Large intestine (tissue), 3 donors: Measurements from ENCODE around the gene SYNGR2. TPM values are rescaled to one million over a fixed set of nuclear protein-coding genes. Genes with fewer than 3 reads are reported as not detected.

ENCODE experiments used
- DNase-seq, 2 donors: peaks; one replicate each; pipeline versions ENCODE4 v3.0.0 to v3.0.0-alpha.2; 2013
- H3K27ac ChIP-seq: one replicate; pipeline ENCODE4 v1.5.1; 2013; ENCODE audit warnings: low read length
- H3K27me3 ChIP-seq: 2 replicates; pipeline ENCODE4 v1.6.1; 2013; ENCODE audit warnings: low read length; ENCODE audit not compliant: control insufficient read depth, insufficient read depth
- H3K36me3 ChIP-seq: 2 replicates; pipeline ENCODE4 v1.6.1; 2013; ENCODE audit warnings: low read length; ENCODE audit not compliant: control insufficient read depth, insufficient read depth
- H3K4me1 ChIP-seq: one replicate; pipeline ENCODE4 v1.6.1; 2013; ENCODE audit warnings: low read length; ENCODE audit not compliant: control insufficient read depth, insufficient read depth
- H3K4me3 ChIP-seq: one replicate; pipeline ENCODE4 v1.5.1; 2013; ENCODE audit warnings: low read length
- H3K9me3 ChIP-seq: one replicate; pipeline ENCODE4 v1.6.1; 2013; ENCODE audit warnings: mild to moderate bottlenecking, low read depth, low read length, moderate library complexity; ENCODE audit not compliant: control insufficient read depth
- WGBS: methylation state at CpG from one replicate; pipeline ENCODE4 v1.1.5; 2013; ENCODE audit warnings: low lambda C conversion rate; ENCODE audit not compliant: insufficient coverage; 5-methylcytosine and 5-hydroxymethylcytosine counted together
- polyA plus RNA-seq: library from polyadenylated mRNA; unstranded; fragments of 120-200 nt; gene quantifications from one replicate; pipeline ENCODE4 v1.2.1, GENCODE V29; 2013

SYNGR2 gene
- polyA plus RNA-seq, 1 donor = 156 TPM

GRCh38 chr17:78208486-78208885 lies 40.1 kb downstream of the SYNGR2 start:
- WGBS = 100% methylated on average over 1 of the region's 3 CpGs
- no peak for DNase-seq
- Histone ChIP-seq H3K27ac (no peak overlapping the region), H3K36me3 (peaks cover 22% of the 10 kb centered on the region), H3K4me1 (no peaks in the 10 kb centered on the region), H3K9me3 (no peaks in the 10 kb centered on the region), H3K4me3 (no peak overlapping the region), H3K27me3 (no peaks in the 10 kb centered on the region)

GRCh38 chr17:78210111-78210510 lies 41.7 kb downstream of the SYNGR2 start:
- Histone ChIP-seq H3K9me3 (no peaks in the 10 kb centered on the region), H3K27me3 (no peaks in the 10 kb centered on the region), H3K4me3 (no peak overlapping the region), H3K4me1 (peaks cover 3% of the 10 kb centered on the region), H3K27ac (no peak overlapping the region), H3K36me3 (peaks cover 16% of the 10 kb centered on the region)
- no CpG with 5 or more reads among the region's 10 CpGs for WGBS
- DNase-seq = no peak

- peaks cover 8% of the 10 kb centered on the region for H3K36me3 ChIP-seq
- no peaks in the 10 kb centered on the region for H3K9me3 ChIP-seq
- H3K27me3 ChIP-seq = no peaks in the 10 kb centered on the region
- H3K4me1 ChIP-seq = peaks cover 3% of the 10 kb centered on the region
- DNase-seq = no peak
- H3K27ac ChIP-seq = no peak overlapping the region
- H3K4me3 ChIP-seq = no peak overlapping the region
- WGBS = 57% methylated on average over 2 of the region's 11 CpGs
Measured at GRCh38 chr17:78211032-78211431, 42.7 kb downstream of the SYNGR2 start.

- H3K27me3 ChIP-seq = no peaks in the 10 kb centered on the region
Measured at GRCh38 chr17:78214016-78214705, 45.8 kb downstream of the SYNGR2 start, which contains the start of gene BIRC5. TSS of gene BIRC5 (plus strand) at chr17:78214253. CDS start at chr17:78214317, 64 bp downstream.

GRCh38 chr17:78214706-78215061 lies 46.3 kb downstream of the SYNGR2 start:
- H3K36me3 ChIP-seq = no peaks in the 10 kb centered on the region
- peaks cover 3% of the 10 kb centered on the region for H3K4me1 ChIP-seq
- DNase-seq = no peak
- no peak overlapping the region for H3K27ac ChIP-seq
- H3K9me3 ChIP-seq = no peaks in the 10 kb centered on the region
- no peaks in the 10 kb centered on the region for H3K27me3 ChIP-seq
- H3K4me3 ChIP-seq = peak overlapping the region; percentile 74
- WGBS = 60% methylated on average over 1 of the region's 5 CpGs

More at GRCh38 chr17:78214016-78214705, 45.8 kb downstream of the SYNGR2 start, which contains the start of gene BIRC5:
- DNase-seq = peak; percentile 73 to 79
- peaks cover 3% of the 10 kb centered on the region for H3K4me1 ChIP-seq
- no peaks in the 10 kb centered on the region for H3K9me3 ChIP-seq
- no peaks in the 10 kb centered on the region for H3K36me3 ChIP-seq
- peak within 1 kb of the TSS; percentile 74 for H3K4me3 ChIP-seq
- no CpG with 5 or more reads among the region's 60 CpGs for WGBS
- H3K27ac ChIP-seq = no peak within 1 kb of the TSS

- peaks cover 16% of the 10 kb centered on the region for H3K36me3 ChIP-seq
- no peak overlapping the region for H3K27ac ChIP-seq
- H3K9me3 ChIP-seq = no peaks in the 10 kb centered on the region
- WGBS = 100% methylated on average over 1 of the region's 11 CpGs
- no peaks in the 10 kb centered on the region for H3K27me3 ChIP-seq
- peaks cover 3% of the 10 kb centered on the region for H3K4me1 ChIP-seq
- H3K4me3 ChIP-seq = no peak overlapping the region
- no peak for DNase-seq
Measured at GRCh38 chr17:78219396-78220150, 51.2 kb downstream of the SYNGR2 start.

Other genes starting within 250 kb of the SYNGR2 start
- gene TNRC6C, start 209.9 kb upstream of the SYNGR2 start, polyA plus RNA-seq = 6.5 TPM
- 69.9 TPM for gene TMC6, start 39.8 kb upstream of the SYNGR2 start, polyA plus RNA-seq
- 7.6 TPM for gene TMC8, start 37.8 kb upstream of the SYNGR2 start, polyA plus RNA-seq
- gene C17orf99, start 22.2 kb upstream of the SYNGR2 start, polyA plus RNA-seq = 250 TPM
- 19.7 TPM for gene TK1, start 18.5 kb downstream of the SYNGR2 start, polyA plus RNA-seq
- gene AFMID, start 18.8 kb downstream of the SYNGR2 start, polyA plus RNA-seq = 50.8 TPM
- gene BIRC5, start 45.7 kb downstream of the SYNGR2 start, polyA plus RNA-seq = 13.8 TPM
- 0.10 TPM for gene TMEM235, start 63.0 kb downstream of the SYNGR2 start, polyA plus RNA-seq
- gene SOCS3, start 191.5 kb downstream of the SYNGR2 start, polyA plus RNA-seq = 49.6 TPM
- gene PGS1, start 210.1 kb downstream of the SYNGR2 start, polyA plus RNA-seq = 40.6 TPM